Erythroblast (primary cell): ENCODE data around the gene SLC7A11.

Source experiments
- GATA1 ChIP-seq: IDR thresholded peaks from 2 replicates; pipeline ENCODE4 v1.6.1; 2011; ENCODE audit warnings: low read depth, mild to moderate bottlenecking, control low read depth, low read length, moderate library complexity
- POLR2A ChIP-seq: IDR thresholded peaks from 2 replicates; pipeline ENCODE4 v1.6.1; 2011; ENCODE audit warnings: mild to moderate bottlenecking, low read length

GRCh38 chr4:138243369-138243768 lies 1.2 kb upstream of the SLC7A11 start:
- TF ChIP-seq POLR2A = no peak
- no peak for TF ChIP-seq GATA1
